ENCODE measurements around the gene SYTL1.

Gene SYTL1

GRCh38 chr1:27302612-27303011, 39.2 kb upstream of the SYTL1 start:
- no peak overlapping the region for H3K4me3 ChIP-seq (ENCODE audit: low read depth, low read length)
- no peaks in the 10 kb centered on the region for H3K27me3 ChIP-seq (ENCODE audit: control insufficient read depth, insufficient read depth, low read length)
- no peak overlapping the region for H3K9ac ChIP-seq (ENCODE audit: low read length)
- no peak overlapping the region for H3K27ac ChIP-seq (ENCODE audit: low read depth, low read length)
- H3K9me3 ChIP-seq (ENCODE audit: control insufficient read depth, insufficient read depth, low read depth, low read length) = no peaks in the 10 kb centered on the region
- peaks cover 6% of the 10 kb centered on the region for H3K36me3 ChIP-seq (ENCODE audit: control insufficient read depth, insufficient read depth, low read length)
- H3K4me1 ChIP-seq (ENCODE audit: control insufficient read depth, insufficient read depth, low read length) = peaks cover 48% of the 10 kb centered on the region

GRCh38 chr1:27303509-27303908, 38.3 kb upstream of the SYTL1 start:
- no peak overlapping the region for H3K27ac ChIP-seq (ENCODE audit: low read depth, low read length)
- peaks cover 57% of the 10 kb centered on the region for H3K4me1 ChIP-seq (ENCODE audit: control insufficient read depth, insufficient read depth, low read length)
- no peak overlapping the region for H3K4me3 ChIP-seq (ENCODE audit: low read depth, low read length)
- H3K36me3 ChIP-seq (ENCODE audit: control insufficient read depth, insufficient read depth, low read length) = no peaks in the 10 kb centered on the region
- no peaks in the 10 kb centered on the region for H3K9me3 ChIP-seq (ENCODE audit: control insufficient read depth, insufficient read depth, low read depth, low read length)
- no peak overlapping the region for H3K9ac ChIP-seq (ENCODE audit: low read length)
- H3K27me3 ChIP-seq (ENCODE audit: control insufficient read depth, insufficient read depth, low read length) = no peaks in the 10 kb centered on the region

GRCh38 chr1:27306071-27306470, 35.8 kb upstream of the SYTL1 start:
- Histone ChIP-seq H3K4me3 (ENCODE audit: low read depth, low read length) (no peak overlapping the region), H3K9me3 (ENCODE audit: control insufficient read depth, insufficient read depth, low read depth, low read length) (no peaks in the 10 kb centered on the region), H3K36me3 (ENCODE audit: control insufficient read depth, insufficient read depth, low read length) (no peaks in the 10 kb centered on the region), H3K4me1 (ENCODE audit: control insufficient read depth, insufficient read depth, low read length) (peaks cover 34% of the 10 kb centered on the region), H3K27me3 (ENCODE audit: control insufficient read depth, insufficient read depth, low read length) (no peaks in the 10 kb centered on the region), H3K27ac (ENCODE audit: low read depth, low read length) (no peak overlapping the region), H3K9ac (ENCODE audit: low read length) (no peak overlapping the region)

- H3K27me3 ChIP-seq (ENCODE audit: control insufficient read depth, insufficient read depth, low read length) = no peaks in the 10 kb centered on the region
- peak overlapping the region; percentile 22 for H3K27ac ChIP-seq (ENCODE audit: low read depth, low read length)
- peak overlapping the region; percentile 51 for H3K9ac ChIP-seq (ENCODE audit: low read length)
- peaks cover 24% of the 10 kb centered on the region for H3K4me1 ChIP-seq (ENCODE audit: control insufficient read depth, insufficient read depth, low read length)
- H3K9me3 ChIP-seq (ENCODE audit: control insufficient read depth, insufficient read depth, low read depth, low read length) = no peaks in the 10 kb centered on the region
- H3K36me3 ChIP-seq (ENCODE audit: control insufficient read depth, insufficient read depth, low read length) = no peaks in the 10 kb centered on the region
- H3K4me3 ChIP-seq (ENCODE audit: low read depth, low read length) = peak overlapping the region; percentile 32
Measured at GRCh38 chr1:27306892-27307761, 34.7 kb upstream of the SYTL1 start.

DNA sequence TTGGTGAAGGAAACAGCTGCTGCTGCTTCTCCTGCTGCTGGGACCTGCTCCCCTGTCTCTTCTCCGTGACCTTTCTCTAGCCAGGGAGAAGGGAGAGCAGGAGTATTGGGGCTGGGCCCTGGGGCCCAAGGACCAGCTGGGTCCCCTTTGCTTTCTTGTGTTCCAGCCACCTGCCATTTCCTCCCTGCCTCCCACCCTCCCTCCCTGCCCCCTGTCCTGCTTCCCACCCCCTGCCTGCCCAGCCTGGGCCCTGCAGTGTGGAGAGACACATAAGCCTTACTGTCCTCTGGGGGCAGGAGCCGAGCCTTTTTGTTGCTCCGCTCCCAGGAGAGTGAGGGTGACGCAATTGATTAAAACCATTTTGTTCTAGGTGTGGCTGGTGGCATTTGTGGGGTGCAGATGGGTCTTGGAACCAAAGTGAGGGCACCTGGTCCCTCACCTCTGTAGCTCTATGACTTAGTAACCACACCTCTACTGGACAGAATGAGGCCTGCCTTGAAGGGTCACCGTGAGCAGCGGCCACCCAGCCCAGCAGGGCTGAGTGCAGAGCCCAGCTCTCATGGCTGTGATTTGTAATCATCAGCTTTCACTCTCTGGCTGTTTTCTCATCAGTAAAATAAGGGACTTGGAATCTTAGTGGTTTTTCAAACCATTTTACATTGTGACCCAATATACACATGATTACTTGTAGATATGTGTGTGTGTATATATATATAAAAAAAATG, 33.8 kb upstream of the SYTL1 start:
- no peak overlapping the region; the same call in 1 of the 2 replicates for H3K4me3 ChIP-seq (ENCODE audit: low read depth, low read length)
- no peaks in the 10 kb centered on the region for H3K9me3 ChIP-seq (ENCODE audit: control insufficient read depth, insufficient read depth, low read depth, low read length)
- no peaks in the 10 kb centered on the region for H3K36me3 ChIP-seq (ENCODE audit: control insufficient read depth, insufficient read depth, low read length)
- H3K9ac ChIP-seq (ENCODE audit: low read length) = peak overlapping the region; percentile 51
- peaks cover 22% of the 10 kb centered on the region for H3K4me1 ChIP-seq (ENCODE audit: control insufficient read depth, insufficient read depth, low read length)
- H3K27ac ChIP-seq (ENCODE audit: low read depth, low read length) = peak overlapping the region; percentile 35; the same call in 1 of the 2 replicates
- H3K27me3 ChIP-seq (ENCODE audit: control insufficient read depth, insufficient read depth, low read length) = no peaks in the 10 kb centered on the region

DNA sequence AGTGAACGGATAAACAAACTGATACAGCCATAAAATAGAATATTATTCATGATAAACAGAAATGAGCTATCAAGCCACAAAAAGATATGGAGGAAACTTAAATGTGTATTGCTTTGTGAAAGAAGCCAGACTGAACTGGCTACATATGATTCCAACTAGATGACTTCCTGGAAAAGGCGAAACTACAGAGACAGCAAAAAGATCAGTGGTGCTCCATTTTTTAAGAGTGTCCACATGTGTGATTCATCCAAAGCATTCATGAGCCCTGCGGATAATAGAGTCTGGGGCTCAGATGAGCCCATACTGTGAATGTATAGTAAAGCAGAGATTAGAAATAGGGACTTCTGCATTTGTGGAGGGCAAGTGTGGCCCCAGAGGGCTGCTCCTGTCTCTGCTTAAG, 27.7 kb upstream of the SYTL1 start:
- Histone ChIP-seq H3K27ac (ENCODE audit: low read depth, low read length) (no peak overlapping the region), H3K9ac (ENCODE audit: low read length) (no peak overlapping the region), H3K36me3 (ENCODE audit: control insufficient read depth, insufficient read depth, low read length) (no peaks in the 10 kb centered on the region)

DNA sequence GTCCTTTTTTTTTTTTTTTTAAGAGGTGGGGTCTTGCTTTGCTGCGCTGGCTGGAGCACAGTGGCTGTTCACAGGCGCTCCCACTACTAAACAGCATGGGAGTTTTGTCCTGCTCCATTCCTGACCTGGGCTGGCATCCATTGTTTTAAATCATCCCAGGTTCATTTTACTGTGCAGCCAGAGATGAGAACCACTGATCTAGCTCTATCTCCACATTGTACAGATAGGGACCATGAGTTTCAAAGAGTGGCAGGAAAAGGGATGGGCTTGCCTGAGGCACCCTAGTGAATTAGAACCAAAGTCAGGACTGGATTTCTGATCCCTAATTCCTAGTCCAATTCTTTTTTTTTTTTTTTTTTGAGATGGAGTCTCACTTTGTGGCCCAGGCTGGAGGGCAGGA, 27.1 kb upstream of the SYTL1 start:
- Histone ChIP-seq H3K36me3 (ENCODE audit: control insufficient read depth, insufficient read depth, low read length) (no peaks in the 10 kb centered on the region), H3K9me3 (ENCODE audit: control insufficient read depth, insufficient read depth, low read depth, low read length) (no peaks in the 10 kb centered on the region), H3K9ac (ENCODE audit: low read length) (no peak overlapping the region), H3K4me3 (ENCODE audit: low read depth, low read length) (no peak overlapping the region), H3K4me1 (ENCODE audit: control insufficient read depth, insufficient read depth, low read length) (peaks cover 10% of the 10 kb centered on the region; the same call in 1 of the 2 replicates), H3K27ac (ENCODE audit: low read depth, low read length) (no peak overlapping the region), H3K27me3 (ENCODE audit: control insufficient read depth, insufficient read depth, low read length) (no peaks in the 10 kb centered on the region)

More for the DNA sequence above, 27.7 kb upstream of the SYTL1 start:
- Histone ChIP-seq H3K9me3 (ENCODE audit: control insufficient read depth, insufficient read depth, low read depth, low read length) (no peaks in the 10 kb centered on the region), H3K4me3 (ENCODE audit: low read depth, low read length) (no peak overlapping the region), H3K27me3 (ENCODE audit: control insufficient read depth, insufficient read depth, low read length) (no peaks in the 10 kb centered on the region), H3K4me1 (ENCODE audit: control insufficient read depth, insufficient read depth, low read length) (peaks cover 10% of the 10 kb centered on the region; the same call in 1 of the 2 replicates)

- Histone ChIP-seq H3K27me3 (ENCODE audit: control insufficient read depth, insufficient read depth, low read length) (no peaks in the 10 kb centered on the region), H3K9me3 (ENCODE audit: control insufficient read depth, insufficient read depth, low read depth, low read length) (no peaks in the 10 kb centered on the region), H3K4me1 (ENCODE audit: control insufficient read depth, insufficient read depth, low read length) (peaks cover 12% of the 10 kb centered on the region; the same call in 1 of the 2 replicates), H3K9ac (ENCODE audit: low read length) (no peak overlapping the region), H3K4me3 (ENCODE audit: low read depth, low read length) (no peak overlapping the region), H3K27ac (ENCODE audit: low read depth, low read length) (no peak overlapping the region), H3K36me3 (ENCODE audit: control insufficient read depth, insufficient read depth, low read length) (no peaks in the 10 kb centered on the region)
Measured at GRCh38 chr1:27316860-27317259, 25.0 kb upstream of the SYTL1 start.

- no peaks in the 10 kb centered on the region for H3K27me3 ChIP-seq (ENCODE audit: control insufficient read depth, insufficient read depth, low read length)
- no peak overlapping the region for H3K4me3 ChIP-seq (ENCODE audit: low read depth, low read length)
- H3K9me3 ChIP-seq (ENCODE audit: control insufficient read depth, insufficient read depth, low read depth, low read length) = no peaks in the 10 kb centered on the region
- H3K9ac ChIP-seq (ENCODE audit: low read length) = peak overlapping the region; percentile 10
- H3K4me1 ChIP-seq (ENCODE audit: control insufficient read depth, insufficient read depth, low read length) = peaks cover 16% of the 10 kb centered on the region
- H3K27ac ChIP-seq (ENCODE audit: low read depth, low read length) = no peak overlapping the region
- H3K36me3 ChIP-seq (ENCODE audit: control insufficient read depth, insufficient read depth, low read length) = no peaks in the 10 kb centered on the region
Measured at GRCh38 chr1:27318136-27318535, 23.7 kb upstream of the SYTL1 start.

DNA sequence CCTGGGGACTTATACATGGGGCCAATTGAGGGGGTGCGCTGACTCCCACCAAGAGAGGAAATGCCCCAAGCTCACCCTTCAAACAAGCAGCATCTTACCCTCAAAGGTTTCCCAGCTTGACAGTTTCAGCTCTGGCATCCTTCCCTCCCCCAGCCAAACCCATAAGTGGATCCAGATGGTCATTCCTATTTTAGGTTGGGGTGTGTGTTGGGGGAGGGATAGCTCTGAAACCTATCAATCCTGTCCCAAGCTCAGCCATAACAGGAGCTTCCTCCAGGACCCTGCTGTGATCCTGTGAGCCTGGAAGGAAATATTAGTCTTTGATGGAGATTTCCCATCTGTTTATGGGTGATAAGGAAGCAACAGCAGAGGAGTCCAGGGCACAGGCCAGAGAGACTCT, 23.2 kb upstream of the SYTL1 start:
- Histone ChIP-seq H3K9ac (ENCODE audit: low read length) (no peak overlapping the region), H3K27ac (ENCODE audit: low read depth, low read length) (no peak overlapping the region), H3K27me3 (ENCODE audit: control insufficient read depth, insufficient read depth, low read length) (no peaks in the 10 kb centered on the region), H3K4me3 (ENCODE audit: low read depth, low read length) (no peak overlapping the region), H3K9me3 (ENCODE audit: control insufficient read depth, insufficient read depth, low read depth, low read length) (no peaks in the 10 kb centered on the region), H3K4me1 (ENCODE audit: control insufficient read depth, insufficient read depth, low read length) (peaks cover 17% of the 10 kb centered on the region), H3K36me3 (ENCODE audit: control insufficient read depth, insufficient read depth, low read length) (no peaks in the 10 kb centered on the region)

Data from HUES6 (cell line).